H1 (cell line): ENCODE results near the gene USH1G. TPM values are rescaled to one million over a fixed set of nuclear protein-coding genes. Genes with fewer than 3 reads are reported as not detected.

Source experiments
- CTCF ChIA-PET: fragments of 300-600 bp; sonication (Branson Sonifier 250); formaldehyde crosslinking; loops from one replicate; lab custom pipeline; 2021; ENCODE audit not compliant: partially characterized antibody; lab: Charles Lee
- POLR2A ChIA-PET: fragments of 300-600 bp; sonication (Branson Sonifier 250); formaldehyde crosslinking; loops from one replicate; lab custom pipeline; 2021; ENCODE audit warnings: inconsistent platforms; ENCODE audit not compliant: partially characterized antibody; lab: Charles Lee
- DNase-seq, 2 experiments: peaks; one replicate each; pipeline versions ENCODE4 v3.0.0 to v3.0.0-alpha.2; 2010 to 2022; ENCODE audit warnings: low spot score in 2 of 2, low read depth in 1 of 2, mixed read lengths in 1 of 2
- FAIRE-seq: peaks from 2 replicates; lab custom pipeline; 2011; peaks lifted over from hg19 to GRCh38; lab: Jason Lieb, UNC
- H2AFZ ChIP-seq: 2 replicates; pipeline ENCODE4 v1.8.1; 2012; ENCODE audit warnings: low read length, inconsistent platforms
- H2AK5ac ChIP-seq: 2 replicates; pipeline ENCODE4 v1.6.1; 2013; ENCODE audit warnings: low read depth, low read length
- H2BK120ac ChIP-seq: replicated peaks from 2 replicates; pipeline ENCODE3; 2013; ENCODE audit warnings: low read depth, low read length, inconsistent platforms
- H2BK12ac ChIP-seq: 2 replicates; pipeline ENCODE4 v1.6.1; 2013; ENCODE audit warnings: low read depth, low read length
- H2BK15ac ChIP-seq: 2 replicates; pipeline ENCODE4 v1.6.1; 2013; ENCODE audit warnings: low read length
- H2BK20ac ChIP-seq: 2 replicates; pipeline ENCODE4 v1.6.1; 2013; ENCODE audit warnings: low read length
- H2BK5ac ChIP-seq: 2 replicates; pipeline ENCODE4 v1.6.1; 2013; ENCODE audit warnings: low read depth, low read length
- H3K14ac ChIP-seq: 2 replicates; pipeline ENCODE4 v1.6.1; 2013; ENCODE audit warnings: inconsistent platforms; ENCODE audit not compliant: insufficient read length
- H3K18ac ChIP-seq: 2 replicates; pipeline ENCODE4 v1.6.1; 2013; ENCODE audit warnings: low read length; ENCODE audit errors: extremely low read depth
- H3K23ac ChIP-seq: 2 replicates; pipeline ENCODE4 v1.6.1; 2013; ENCODE audit warnings: inconsistent platforms; ENCODE audit not compliant: insufficient read length
- H3K23me2 ChIP-seq: 2 replicates; pipeline ENCODE4 v1.6.1; 2013; ENCODE audit warnings: low read depth, low read length
- H3K27ac ChIP-seq: 2 replicates; pipeline ENCODE4 v1.6.1; 2011; ENCODE audit warnings: low read depth, low read length, inconsistent platforms
- H3K27me3 ChIP-seq, 4 experiments: replicated peaks in 1 of 4; 1 replicate in 1 of 4; 2 replicates in 3 of 4; pipeline versions ENCODE4 v1.6.1 to v1.8.1; 2011 to 2013; ENCODE audit warnings: low read length in 3 of 4, mild to moderate bottlenecking in 3 of 4, inconsistent platforms in 2 of 4, mixed read lengths in 2 of 4, moderate library complexity in 1 of 4; ENCODE audit not compliant: control insufficient read depth in 3 of 4, insufficient read depth in 3 of 4; ENCODE audit errors: extremely low read depth in 1 of 4
- H3K36me3 ChIP-seq, 4 experiments: 2 replicates each; pipeline versions ENCODE4 v1.6.1 to v1.8.1; 2011 to 2013; ENCODE audit warnings: mild to moderate bottlenecking in 4 of 4, low read length in 3 of 4, moderate library complexity in 2 of 4, control low read depth in 1 of 4, inconsistent platforms in 1 of 4; ENCODE audit not compliant: insufficient read depth in 4 of 4, control insufficient read depth in 2 of 4
- H3K4ac ChIP-seq: replicated peaks from 2 replicates; pipeline ENCODE3; 2013; ENCODE audit warnings: low read length, low read depth, mixed read lengths, inconsistent platforms; ENCODE audit not compliant: insufficient read length
- H3K4me1 ChIP-seq, 4 experiments: replicated peaks in 1 of 4; 1 replicate in 1 of 4; 2 replicates in 3 of 4; pipeline versions ENCODE4 v1.6.1 to v1.8.1; 2011 to 2013; ENCODE audit warnings: low read length in 3 of 4, inconsistent platforms in 2 of 4, mixed read lengths in 1 of 4; ENCODE audit not compliant: insufficient read depth in 4 of 4, control insufficient read depth in 3 of 4
- H3K4me2 ChIP-seq, 2 experiments: 2 replicates each; pipeline versions ENCODE4 v1.6.1 to v1.8.1; 2011 to 2013; ENCODE audit warnings: low read depth in 2 of 2, low read length in 2 of 2, control low read depth in 1 of 2, inconsistent platforms in 1 of 2, mild to moderate bottlenecking in 1 of 2; ENCODE audit not compliant: insufficient read depth in 1 of 2
- H3K4me3 ChIP-seq, 4 experiments: fragments of 200-600, 300-600 bp in 1 of 4; sonication (generic), shearing (Covaris generic), sonication (Bioruptor Twin) in 1 of 4; 2 replicates each; pipeline versions ENCODE4 v1.5.1 to v1.8.1; 2011 to 2016; ENCODE audit warnings: low read length in 4 of 4, low read depth in 3 of 4, control low read depth in 2 of 4, inconsistent platforms in 2 of 4, mild to moderate bottlenecking in 2 of 4, mixed read lengths in 1 of 4, moderate library complexity in 1 of 4; ENCODE audit not compliant: insufficient read depth in 2 of 4; ENCODE audit errors: extremely low read depth in 1 of 4
- H3K56ac ChIP-seq: replicated peaks from 2 replicates; pipeline ENCODE3; 2013; ENCODE audit warnings: low read depth, mild to moderate bottlenecking, mixed read lengths, low read length, inconsistent platforms; ENCODE audit not compliant: insufficient read length
- H3K79me1 ChIP-seq: 2 replicates; pipeline ENCODE4 v1.6.1; 2013; ENCODE audit warnings: low read depth, low read length, control low read depth
- H3K79me2 ChIP-seq, 2 experiments: 2 replicates each; pipeline versions ENCODE4 v1.6.1 to v1.8.1; 2012 to 2013; ENCODE audit warnings: low read length in 2 of 2, mild to moderate bottlenecking in 2 of 2, inconsistent platforms in 1 of 2; ENCODE audit not compliant: insufficient read depth in 2 of 2, control insufficient read depth in 1 of 2
- H3K9ac ChIP-seq, 4 experiments: replicated peaks in 1 of 4; 1 replicate in 1 of 4; 2 replicates in 3 of 4; pipeline versions ENCODE4 v1.6.1 to v1.8.1; 2011 to 2013; ENCODE audit warnings: low read depth in 3 of 4, low read length in 3 of 4, control low read depth in 2 of 4, mild to moderate bottlenecking in 2 of 4, moderate library complexity in 2 of 4, inconsistent platforms in 1 of 4; ENCODE audit errors: extremely low read depth in 1 of 4
- H3K9me3 ChIP-seq, 2 experiments: 2 replicates each; pipeline versions ENCODE4 v1.6.1 to v1.8.1; 2012 to 2013; ENCODE audit warnings: mild to moderate bottlenecking in 2 of 2, moderate library complexity in 2 of 2, control low read depth in 1 of 2, inconsistent platforms in 1 of 2, low read depth in 1 of 2, low read length in 1 of 2, mixed read lengths in 1 of 2; ENCODE audit not compliant: insufficient read depth in 2 of 2
- H4K20me1 ChIP-seq, 2 experiments: replicated peaks in 1 of 2; 2 replicates each; pipeline versions ENCODE3 to v1.8.1; 2011 to 2013; ENCODE audit warnings: inconsistent platforms in 2 of 2, low read length in 2 of 2, mild to moderate bottlenecking in 1 of 2; ENCODE audit not compliant: insufficient read depth in 2 of 2, control insufficient read depth in 1 of 2
- H4K5ac ChIP-seq: 2 replicates; pipeline ENCODE4 v1.6.1; 2013; ENCODE audit warnings: low read length, low read depth, mixed read lengths, inconsistent platforms; ENCODE audit not compliant: insufficient read length
- H4K8ac ChIP-seq: 2 replicates; pipeline ENCODE4 v1.8.0; 2013; ENCODE audit warnings: mild to moderate bottlenecking, moderate library complexity, low read length, inconsistent platforms; ENCODE audit not compliant: insufficient read depth; ENCODE audit errors: extremely low read depth
- H4K91ac ChIP-seq: replicated peaks from 2 replicates; pipeline ENCODE3; 2013; ENCODE audit warnings: low read length, mixed read lengths, inconsistent platforms; ENCODE audit not compliant: insufficient read length
- ATF3 ChIP-seq: IDR thresholded peaks from 2 replicates; pipeline ENCODE4 v1.6.1; 2011; ENCODE audit warnings: low read depth, mild to moderate bottlenecking, low read length; ENCODE audit not compliant: insufficient read depth
- CHD1 ChIP-seq: IDR thresholded peaks from 2 replicates; pipeline ENCODE4 v1.6.1; 2012; ENCODE audit warnings: low read depth, low read length, improper control_type of control experiment
- CTBP2 ChIP-seq: IDR thresholded peaks from 2 replicates; pipeline ENCODE4 v1.7.0; 2011; ENCODE audit warnings: borderline replicate concordance, mild to moderate bottlenecking, moderate library complexity, mixed read lengths, low read length; ENCODE audit not compliant: insufficient read depth, insufficient read length
- EP300 ChIP-seq, 2 experiments: IDR thresholded peaks; 1 replicate in 1 of 2; 2 replicates in 1 of 2; pipeline ENCODE4 v1.6.1; 2011 to 2012; ENCODE audit warnings: low read depth in 2 of 2, low read length in 2 of 2, mild to moderate bottlenecking in 2 of 2, borderline replicate concordance in 1 of 2, inconsistent platforms in 1 of 2, moderate library complexity in 1 of 2
- HDAC6 ChIP-seq: IDR thresholded peaks from one replicate; pipeline ENCODE4 v1.7.1; 2012; ENCODE audit warnings: low read depth, mild to moderate bottlenecking, inconsistent platforms, low read length, moderate library complexity
- JUN ChIP-seq: IDR thresholded peaks from 2 replicates; pipeline ENCODE4 v1.6.1; 2011; ENCODE audit warnings: low read depth, mild to moderate bottlenecking, improper control_type of control experiment, low read length
- KDM1A ChIP-seq: fragments of 200-600, 300-600 bp; sonication (generic); IDR thresholded peaks from 2 replicates; pipeline ENCODE4 v1.7.1; 2016; ENCODE audit warnings: mild to moderate bottlenecking, low read length, borderline replicate concordance
- NRF1 ChIP-seq: IDR thresholded peaks from 2 replicates; pipeline ENCODE4 v1.6.1; 2011; ENCODE audit warnings: mild to moderate bottlenecking, low read depth, low read length, improper control_type of control experiment
- SIN3A ChIP-seq, 2 experiments: IDR thresholded peaks in 1 of 2; conservative IDR thresholded peaks in 1 of 2; 2 replicates each; pipeline ENCODE4 v1.6.1; 2011 to 2012; ENCODE audit warnings: low read length in 2 of 2, improper control_type of control experiment in 1 of 2, low read depth in 1 of 2, mild to moderate bottlenecking in 1 of 2
- SP2 ChIP-seq: IDR thresholded peaks from 2 replicates; pipeline ENCODE4 v1.6.1; 2012; ENCODE audit warnings: mild to moderate bottlenecking, low read length, inconsistent platforms
- SRF ChIP-seq: IDR thresholded peaks from 2 replicates; pipeline ENCODE4 v1.6.1; 2011; ENCODE audit warnings: mild to moderate bottlenecking, low read depth, low read length, moderate library complexity
- TBP ChIP-seq: IDR thresholded peaks from 2 replicates; pipeline ENCODE4 v1.6.1; 2011; ENCODE audit warnings: low read depth, low read length, improper control_type of control experiment
- whole genome bisulfite sequencing, 2 experiments: shearing (Covaris generic) in 1 of 2; methylation state at CpG; one replicate each; pipeline versions ENCODE4 v1.1.6 to v1.1.7; 2013 to 2015; ENCODE audit warnings: low lambda C conversion rate in 2 of 2, mixed read lengths in 2 of 2, inconsistent platforms in 1 of 2, low coverage in 1 of 2, missing lambda C conversion rate in 1 of 2; ENCODE audit not compliant: insufficient replicate concordance in 2 of 2, insufficient coverage in 1 of 2, insufficient read length in 1 of 2; ENCODE audit errors: extremely low coverage in 1 of 2, missing lambda C conversion rate in 1 of 2; 5-methylcytosine and 5-hydroxymethylcytosine counted together
- polyA plus RNA-seq, 7 experiments: library from polyadenylated mRNA; depleted of rRNA in 3 of 7; stranded (reverse) in 5 of 7; unstranded in 2 of 7; fragments of >200 nt in 5 of 7; fragments of 200-250 nt in 2 of 7; gene quantifications; 1 replicate in 5 of 7; 2 replicates in 1 of 7; 4 replicates in 1 of 7; pipeline versions ENCODE4 v1.2.1 to v1.2.3, GENCODE V29; 2011 to 2013; ENCODE audit warnings: missing spikeins in 2 of 7, mixed read lengths in 2 of 7
- total RNA-seq: library from RNA; stranded (reverse); fragmentation: NEBNext Ultra II Directional; extraction: Animal tissue kit (Norgen Biotek cat#: 25700); gene quantifications from 2 replicates; pipeline ENCODE4 v1.2.1, GENCODE V29; 2021

The USH1G gene
- total and polyA plus RNA-seq, 2 of the 8 experiments (the other 6 are each of a cell fraction or from before 2014, with no cell fraction given) = 1.6 to 4.3 TPM

DNA sequence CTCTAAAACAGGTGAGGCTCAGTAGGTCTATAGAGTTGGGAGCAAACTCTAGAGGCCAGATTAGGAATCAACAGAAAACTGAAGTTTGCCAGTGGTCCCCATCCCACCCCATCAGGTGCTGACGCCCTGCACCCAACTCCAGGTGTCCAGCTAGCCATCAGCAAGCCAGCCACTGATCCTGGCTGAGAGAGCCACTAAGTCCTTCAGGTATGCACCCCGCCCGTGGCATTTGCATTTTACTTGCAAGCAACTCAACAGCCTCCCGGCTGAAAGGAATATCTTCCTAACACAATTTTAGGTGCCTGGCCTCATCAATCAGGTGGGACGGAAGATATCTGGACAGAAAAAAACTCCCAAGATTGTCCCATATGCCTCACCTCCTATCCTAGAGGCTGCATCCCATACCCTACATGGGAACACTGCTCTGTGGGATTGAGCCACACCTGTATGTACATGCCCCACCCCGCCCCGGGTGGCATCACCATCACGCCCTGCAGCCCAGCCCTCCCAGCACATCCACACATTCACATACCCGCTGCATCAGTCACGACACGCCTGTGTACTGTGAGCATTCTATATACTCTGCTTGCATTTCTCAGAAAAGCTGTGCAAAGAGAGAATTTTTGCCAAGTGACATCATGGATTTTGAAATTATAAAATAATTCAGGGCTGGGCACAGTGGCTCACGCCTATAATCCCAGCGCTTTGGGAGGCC is 20.9 kb upstream of the USH1G start:
- Histone ChIP-seq H2AK5ac (no peak overlapping the region), H2AFZ (no peak overlapping the region), H3K56ac (no peak overlapping the region), H3K4me3 (no peak overlapping the region), H4K5ac (no peak overlapping the region), H3K27ac (no peak overlapping the region), H3K4ac (no peak overlapping the region), H3K23ac (no peak overlapping the region), H3K14ac (no peak overlapping the region), H3K79me2 (no peaks in the 10 kb centered on the region), H2BK120ac (no peak overlapping the region), H2BK5ac (no peak overlapping the region), H2BK12ac (no peak overlapping the region), H4K20me1 (peaks cover 0 to 6% of the 10 kb centered on the region in 2 experiments), H3K9ac (no peak overlapping the region), H4K91ac (no peak overlapping the region), H3K4me1 (no peaks in the 10 kb centered on the region; a peak in 2 of 7 replicates), H3K23me2 (no peaks in the 10 kb centered on the region), H2BK20ac (no peak overlapping the region), H2BK15ac (no peak overlapping the region), H3K4me2 (no peak overlapping the region), H4K8ac (no peak overlapping the region), H3K79me1 (no peaks in the 10 kb centered on the region), H3K18ac (no peak overlapping the region), H3K9me3 (no peaks in the 10 kb centered on the region), H3K36me3 (no peaks in the 10 kb centered on the region), H3K27me3 (peaks cover 0 to 5% (median 4%) of the 10 kb centered on the region in 4 experiments; a peak in 3 of 7 replicates)
- FAIRE-seq = no peak
- no peak for DNase-seq
- ChIA-PET CTCF (interaction anchor here (1.2 to 49.9 kb wide), 5 partner anchors 8 to 82 kb away, joined by 3 to 1072 read pairs (median 3); partner anchors contain the start of genes OTOP2, OTOP3 and USH1G), POLR2A (interaction anchor here (1.7 kb wide), 1 partner anchor 9 kb away, joined by 4 read pairs; no protein-coding TSS in a partner anchor)
- 79% methylated on average over 13 of the region's 13 CpGs; no CpG with 5 or more reads in 1 of the 2 experiments for WGBS, 2 experiments
- no peak for TF ChIP-seq JUN
- TF ChIP-seq CTBP2 = no peak
- TF ChIP-seq TBP = no peak
- no peak for TF ChIP-seq CHD1
- TF ChIP-seq EP300 (IDR thresholded peaks at IDR 0.05; ENCODE audit: borderline replicate concordance in 1 of 2, low read depth in 2 of 2, low read length in 2 of 2) = no peak
- TF ChIP-seq SIN3A (conservative IDR thresholded peaks at IDR 0.05 in 1 of 2, IDR thresholded peaks at IDR 0.05 in 1 of 2; ENCODE audit: low read depth in 1 of 2, low read length in 2 of 2) = no peak
- no peak for TF ChIP-seq HDAC6
- no peak for TF ChIP-seq SP2
- no peak for TF ChIP-seq ATF3
- no peak for TF ChIP-seq KDM1A
- TF ChIP-seq SRF = no peak
- no peak for TF ChIP-seq NRF1
